HAP-1 (cell line): ENCODE data around the gene RHBDD1.

ENCODE experiments used
- DNase-seq, 2 experiments: peaks; one replicate each; pipeline ENCODE4 v3.0.0-alpha.2; 2016 to 2020; ENCODE audit warnings: low spot score in 2 of 2
- H3K27me3 ChIP-seq: fragments of 250-450 bp; sonication (Bioruptor Pico); 2 replicates; pipeline ENCODE4 v1.5.1; 2020; ENCODE audit warnings: low read depth, mild to moderate bottlenecking, moderate library complexity
- H3K36me3 ChIP-seq: fragments of 250-450 bp; sonication (Bioruptor Pico); replicated peaks from 2 replicates; pipeline ENCODE4 v1.5.1; 2020; ENCODE audit warnings: mild to moderate bottlenecking
- H3K4me1 ChIP-seq: fragments of 250-450 bp; sonication (Bioruptor Pico); 2 replicates; pipeline ENCODE4 v1.5.1; 2020; ENCODE audit warnings: mild to moderate bottlenecking
- H3K4me3 ChIP-seq: fragments of 250-450 bp; sonication (Bioruptor Pico); 2 replicates; pipeline ENCODE4 v1.5.1; 2020; ENCODE audit warnings: mild to moderate bottlenecking, moderate library complexity
- H3K9me3 ChIP-seq: fragments of 250-450 bp; sonication (Bioruptor Pico); 2 replicates; pipeline ENCODE4 v1.5.1; 2020; ENCODE audit warnings: mild to moderate bottlenecking, moderate library complexity
- in situ Hi-C: fragments of 300-500 bp; cut with MboI; formaldehyde crosslinking; loops from 3 replicates; pipeline ENCODE4 v1.14.3; 2020; ENCODE audit warnings: low sequenced_read_pairs, inconsistent platforms, mixed read lengths

Gene RHBDD1

GRCh38 chr2:226873826-226874225 is 38.0 kb downstream of the RHBDD1 start:
- Histone ChIP-seq H3K36me3 (no peaks in the 10 kb centered on the region), H3K9me3 (no peaks in the 10 kb centered on the region), H3K4me1 (no peaks in the 10 kb centered on the region), H3K27me3 (no peaks in the 10 kb centered on the region), H3K4me3 (no peak overlapping the region)
- no peak for DNase-seq
- in situ Hi-C loops: no loop called here

GRCh38 chr2:226874749-226875148 is 38.9 kb downstream of the RHBDD1 start:
- no peak for DNase-seq
- in situ Hi-C loops: no loop called here
- H3K9me3 ChIP-seq: no peaks in the 10 kb centered on the region
- no peaks in the 10 kb centered on the region for H3K36me3 ChIP-seq
- no peaks in the 10 kb centered on the region for H3K4me1 ChIP-seq
- no peaks in the 10 kb centered on the region; the same call in 1 of the 2 replicates for H3K27me3 ChIP-seq
- H3K4me3 ChIP-seq: no peak overlapping the region

GRCh38 chr2:226875438-226876225 is 39.8 kb downstream of the RHBDD1 start:
- Histone ChIP-seq H3K9me3 (no peaks in the 10 kb centered on the region), H3K4me1 (no peaks in the 10 kb centered on the region), H3K4me3 (no peak overlapping the region), H3K27me3 (no peaks in the 10 kb centered on the region; the same call in 1 of the 2 replicates), H3K36me3 (no peaks in the 10 kb centered on the region)
- in situ Hi-C loops: no loop called here
- DNase-seq: no peak

GRCh38 chr2:226877491-226877890 is 41.6 kb downstream of the RHBDD1 start:
- no peaks in the 10 kb centered on the region for H3K36me3 ChIP-seq
- no peaks in the 10 kb centered on the region for H3K4me1 ChIP-seq
- H3K27me3 ChIP-seq: no peaks in the 10 kb centered on the region; the same call in 1 of the 2 replicates
- H3K4me3 ChIP-seq: no peak overlapping the region
- no peaks in the 10 kb centered on the region for H3K9me3 ChIP-seq
- in situ Hi-C loops: no loop called here
- no peak for DNase-seq

- no peaks in the 10 kb centered on the region; the same call in 1 of the 2 replicates for H3K27me3 ChIP-seq
- no peak overlapping the region for H3K4me3 ChIP-seq
- no peaks in the 10 kb centered on the region for H3K4me1 ChIP-seq
- H3K9me3 ChIP-seq: no peaks in the 10 kb centered on the region
- H3K36me3 ChIP-seq: no peaks in the 10 kb centered on the region
- DNase-seq: no peak
- in situ Hi-C loops: no loop called here
These were observed 45.4 kb downstream of the RHBDD1 start for GRCh38 chr2:226881287-226881686.

GRCh38 chr2:226882606-226883005 is 46.8 kb downstream of the RHBDD1 start:
- H3K27me3 ChIP-seq: no peaks in the 10 kb centered on the region; the same call in 1 of the 2 replicates
- no peaks in the 10 kb centered on the region for H3K9me3 ChIP-seq
- no peaks in the 10 kb centered on the region for H3K4me1 ChIP-seq
- in situ Hi-C loops: no loop called here
- DNase-seq: no peak
- no peaks in the 10 kb centered on the region for H3K36me3 ChIP-seq
- no peak overlapping the region for H3K4me3 ChIP-seq

- DNase-seq: no peak
- no peaks in the 10 kb centered on the region for H3K36me3 ChIP-seq
- H3K4me3 ChIP-seq: no peak overlapping the region
- H3K4me1 ChIP-seq: no peaks in the 10 kb centered on the region
- no peaks in the 10 kb centered on the region for H3K9me3 ChIP-seq
- in situ Hi-C loops: no loop called here
- no peaks in the 10 kb centered on the region; the same call in 1 of the 2 replicates for H3K27me3 ChIP-seq
These were observed 47.5 kb downstream of the RHBDD1 start for GRCh38 chr2:226883296-226883795.

GRCh38 chr2:226884166-226884565 is 48.3 kb downstream of the RHBDD1 start:
- Histone ChIP-seq H3K4me1 (no peaks in the 10 kb centered on the region), H3K36me3 (no peaks in the 10 kb centered on the region), H3K27me3 (no peaks in the 10 kb centered on the region; the same call in 1 of the 2 replicates), H3K4me3 (no peak overlapping the region), H3K9me3 (no peaks in the 10 kb centered on the region)
- in situ Hi-C loops: no loop called here
- no peak for DNase-seq

- Histone ChIP-seq H3K27me3 (no peaks in the 10 kb centered on the region), H3K4me3 (no peak overlapping the region), H3K36me3 (no peaks in the 10 kb centered on the region), H3K9me3 (no peaks in the 10 kb centered on the region), H3K4me1 (no peaks in the 10 kb centered on the region)
- in situ Hi-C loops: no loop called here
- no peak for DNase-seq
These were observed 50.0 kb downstream of the RHBDD1 start for GRCh38 chr2:226885769-226886435.

GRCh38 chr2:226887940-226888339 is 52.1 kb downstream of the RHBDD1 start:
- H3K27me3 ChIP-seq: peaks cover 4% of the 10 kb centered on the region; the same call in 1 of the 2 replicates
- DNase-seq: no peak
- H3K36me3 ChIP-seq: no peaks in the 10 kb centered on the region
- in situ Hi-C loops: no loop called here
- no peak overlapping the region for H3K4me3 ChIP-seq
- no peaks in the 10 kb centered on the region for H3K9me3 ChIP-seq
- H3K4me1 ChIP-seq: no peaks in the 10 kb centered on the region

- DNase-seq: no peak
- Histone ChIP-seq H3K9me3 (no peaks in the 10 kb centered on the region), H3K4me3 (no peak overlapping the region), H3K4me1 (no peaks in the 10 kb centered on the region), H3K36me3 (no peaks in the 10 kb centered on the region), H3K27me3 (peaks cover 4% of the 10 kb centered on the region; the same call in 1 of the 2 replicates)
- in situ Hi-C loops: no loop called here
These were observed 52.6 kb downstream of the RHBDD1 start for GRCh38 chr2:226888378-226888965.

GRCh38 chr2:226888971-226889370 is 53.1 kb downstream of the RHBDD1 start:
- in situ Hi-C loops: no loop called here
- H3K9me3 ChIP-seq: no peaks in the 10 kb centered on the region
- no peak overlapping the region for H3K4me3 ChIP-seq
- H3K4me1 ChIP-seq: no peaks in the 10 kb centered on the region
- H3K36me3 ChIP-seq: no peaks in the 10 kb centered on the region
- DNase-seq: no peak
- H3K27me3 ChIP-seq: peaks cover 4% of the 10 kb centered on the region

GRCh38 chr2:226890286-226890685 is 54.4 kb downstream of the RHBDD1 start:
- Histone ChIP-seq H3K36me3 (no peaks in the 10 kb centered on the region), H3K4me1 (no peaks in the 10 kb centered on the region), H3K27me3 (peaks cover 4% of the 10 kb centered on the region), H3K9me3 (no peaks in the 10 kb centered on the region), H3K4me3 (no peak overlapping the region)
- DNase-seq: no peak
- in situ Hi-C loops: no loop called here
